ENCODE measurements around the gene ZCCHC14. TPM values are rescaled to one million over a fixed set of nuclear protein-coding genes. Genes with fewer than 3 reads are reported as not detected.

ZCCHC14 gene
- total RNA-seq, 1 experiment from 2014 or later = 45.4 TPM

DNA sequence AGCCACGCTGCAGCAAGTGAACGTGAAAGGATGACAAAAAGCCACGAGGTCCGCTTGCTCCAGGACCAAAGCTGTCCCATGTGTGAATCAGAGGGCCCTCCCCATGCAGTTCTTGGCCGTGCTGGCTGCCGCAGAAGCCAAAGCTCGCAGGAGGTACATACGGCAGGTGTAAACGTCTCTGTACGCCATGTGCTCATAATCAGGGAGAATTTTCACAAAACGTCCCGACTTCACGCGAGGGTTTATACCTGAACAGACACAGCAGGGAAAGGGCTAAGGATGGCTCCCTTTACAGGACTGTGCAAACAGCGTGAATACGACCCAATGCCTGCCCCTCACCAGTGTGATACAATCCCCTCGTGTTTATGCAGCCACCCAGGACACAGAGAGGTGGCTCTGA lies 134.6 kb downstream of the ZCCHC14 start:
- H3K27ac Mint-ChIP-seq (ENCODE audit: unreplicated experiment) = no peak overlapping the region

DNA sequence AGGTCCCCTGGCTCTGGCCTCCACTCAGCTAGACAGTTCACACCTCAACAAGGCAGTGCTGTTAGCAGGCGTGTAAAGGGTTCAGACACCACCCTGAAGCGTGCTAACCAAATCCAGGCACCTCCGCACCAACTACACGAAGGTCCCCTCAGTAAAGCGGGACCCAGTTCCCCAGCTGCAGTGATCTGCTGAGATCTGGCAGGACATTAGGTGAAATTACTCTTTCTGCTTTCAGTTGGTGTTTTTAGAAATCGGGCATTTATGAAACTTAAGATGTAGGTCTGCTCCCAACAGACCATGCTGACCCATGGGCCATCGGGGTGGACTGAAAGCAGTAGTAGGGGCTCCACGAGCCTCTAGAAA lies 136.4 kb downstream of the ZCCHC14 start:
- Mint-ChIP-seq H3K27me3 (ENCODE audit: unreplicated experiment) (no peaks in the 10 kb centered on the region), H3K27ac (ENCODE audit: unreplicated experiment) (no peak overlapping the region), H3K9me3 (ENCODE audit: low read depth, unreplicated experiment) (no peaks in the 10 kb centered on the region), H3K4me3 (ENCODE audit: low read depth, unreplicated experiment) (no peak overlapping the region), H3K4me1 (ENCODE audit: low read depth, unreplicated experiment) (no peaks in the 10 kb centered on the region), H3K36me3 (ENCODE audit: insufficient read depth, unreplicated experiment) (peaks cover 6% of the 10 kb centered on the region)
- TF ChIP-seq, protein P1, sequence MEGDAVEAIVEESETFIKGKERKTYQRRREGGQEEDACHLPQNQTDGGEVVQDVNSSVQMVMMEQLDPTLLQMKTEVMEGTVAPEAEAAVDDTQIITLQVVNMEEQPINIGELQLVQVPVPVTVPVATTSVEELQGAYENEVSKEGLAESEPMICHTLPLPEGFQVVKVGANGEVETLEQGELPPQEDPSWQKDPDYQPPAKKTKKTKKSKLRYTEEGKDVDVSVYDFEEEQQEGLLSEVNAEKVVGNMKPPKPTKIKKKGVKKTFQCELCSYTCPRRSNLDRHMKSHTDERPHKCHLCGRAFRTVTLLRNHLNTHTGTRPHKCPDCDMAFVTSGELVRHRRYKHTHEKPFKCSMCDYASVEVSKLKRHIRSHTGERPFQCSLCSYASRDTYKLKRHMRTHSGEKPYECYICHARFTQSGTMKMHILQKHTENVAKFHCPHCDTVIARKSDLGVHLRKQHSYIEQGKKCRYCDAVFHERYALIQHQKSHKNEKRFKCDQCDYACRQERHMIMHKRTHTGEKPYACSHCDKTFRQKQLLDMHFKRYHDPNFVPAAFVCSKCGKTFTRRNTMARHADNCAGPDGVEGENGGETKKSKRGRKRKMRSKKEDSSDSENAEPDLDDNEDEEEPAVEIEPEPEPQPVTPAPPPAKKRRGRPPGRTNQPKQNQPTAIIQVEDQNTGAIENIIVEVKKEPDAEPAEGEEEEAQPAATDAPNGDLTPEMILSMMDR (IDR thresholded peaks at IDR 0.05; ENCODE audit: unreplicated experiment) = no peak
- no TSS peak for BruUV-seq (replicated peaks)
- no peak for DNase-seq
- intact Hi-C loops (cut with micrococcal nuclease; ENCODE audit: unreplicated experiment) = no loop called here
- CTCF ChIA-PET = interaction anchor here (0.6 kb wide), 1 partner anchor 38 kb away, joined by 4 read pairs; no protein-coding TSS in a partner anchor

More for the DNA sequence above, 134.6 kb downstream of the ZCCHC14 start:
- Mint-ChIP-seq H3K36me3 (ENCODE audit: insufficient read depth, unreplicated experiment) (peaks cover 6% of the 10 kb centered on the region), H3K4me3 (ENCODE audit: low read depth, unreplicated experiment) (no peak overlapping the region), H3K9me3 (ENCODE audit: low read depth, unreplicated experiment) (no peaks in the 10 kb centered on the region), H3K4me1 (ENCODE audit: low read depth, unreplicated experiment) (no peaks in the 10 kb centered on the region), H3K27me3 (ENCODE audit: unreplicated experiment) (no peaks in the 10 kb centered on the region)
- intact Hi-C loops (cut with micrococcal nuclease; ENCODE audit: unreplicated experiment) = no loop called here
- BruUV-seq (replicated peaks) = no TSS peak
- no peak for DNase-seq
- TF ChIP-seq, protein P1 (IDR thresholded peaks at IDR 0.05; ENCODE audit: unreplicated experiment) = no peak
- CTCF ChIA-PET = no interaction called here

Other genes starting within 250 kb of the ZCCHC14 start
- gene C16orf95, start 175.6 kb downstream of the ZCCHC14 start, total RNA-seq (2022) = 3.8 and 3.9 TPM in 2 replicates
- gene FBXO31, start 109.2 kb downstream of the ZCCHC14 start, total RNA-seq (2022) = 40.4 and 43.7 TPM in 2 replicates
- gene MAP1LC3B, start 100.7 kb downstream of the ZCCHC14 start, total RNA-seq (2022) = 70.3 and 71.5 TPM in 2 replicates
- gene JPH3, start 109.5 kb upstream of the ZCCHC14 start, total RNA-seq (2022) = 0.57 and 1.2 TPM in 2 replicates

All from Calu3 (cell line).